Endothelial cell of umbilical vein (primary cell): ENCODE results near the gene NUCKS1. TPM values are rescaled to one million over a fixed set of nuclear protein-coding genes. Genes with fewer than 3 reads are reported as not detected.

Source experiments
- BruUV-seq: library from RNA; stranded (reverse); fragments of 400-500 nt; replicated peaks from 2 replicates; lab custom pipeline; 2021; lab: Mats Ljungman, UMichigan
- CTCF ChIA-PET: fragments of 300-600, 350-600 bp; sonication (Branson Sonifier 250); formaldehyde crosslinking; loops from one replicate; lab custom pipeline; 2021; ENCODE audit warnings: antibody characterized with exemption, inconsistent platforms; lab: Charles Lee
- POLR2A ChIA-PET: fragments of 300-600, 350-600 bp; sonication (Branson Sonifier 250); formaldehyde crosslinking; loops from one replicate; lab custom pipeline; 2021; ENCODE audit warnings: antibody characterized with exemption, inconsistent platforms; lab: Charles Lee
- DNase-seq: peaks from one replicate; pipeline ENCODE4 v3.0.0-alpha.2; 2011; ENCODE audit warnings: low read depth, low spot score
- FAIRE-seq: peaks from 2 replicates; lab custom pipeline; 2011; peaks lifted over from hg19 to GRCh38; lab: Jason Lieb, UNC
- H2AFZ ChIP-seq: 2 replicates; pipeline ENCODE4 v1.6.0; 2012; ENCODE audit warnings: low read depth, low read length, control low read depth, inconsistent platforms
- H3K27ac ChIP-seq: 2 replicates; pipeline ENCODE4 v1.5.1; 2011; ENCODE audit warnings: low read depth, mild to moderate bottlenecking, control low read depth, low read length, moderate library complexity; ENCODE audit not compliant: insufficient read depth
- H3K27me3 ChIP-seq, 2 experiments: 2 replicates each; pipeline versions ENCODE4 v1.6.0 to v1.6.1; 2011; ENCODE audit warnings: low read length in 2 of 2, mixed read lengths in 1 of 2; ENCODE audit not compliant: control insufficient read depth in 2 of 2, insufficient read depth in 2 of 2
- H3K36me3 ChIP-seq, 2 experiments: 2 replicates in 1 of 2; 3 replicates in 1 of 2; pipeline ENCODE4 v1.5.1; 2011; ENCODE audit warnings: low read length in 2 of 2, mild to moderate bottlenecking in 1 of 2, moderate library complexity in 1 of 2; ENCODE audit not compliant: control insufficient read depth in 2 of 2, insufficient read depth in 2 of 2; ENCODE audit errors: extremely low read depth in 1 of 2
- H3K4me1 ChIP-seq: 3 replicates; pipeline ENCODE4 v1.5.1; 2011; ENCODE audit warnings: mild to moderate bottlenecking, low read length; ENCODE audit not compliant: control insufficient read depth, insufficient read depth; ENCODE audit errors: extremely low read depth
- H3K4me2 ChIP-seq: 2 replicates; pipeline ENCODE4 v1.6.1; 2011; ENCODE audit warnings: low read length, control low read depth, mixed read lengths; ENCODE audit not compliant: insufficient read depth
- H3K4me3 ChIP-seq, 3 experiments: fragments of 200-600 bp in 1 of 3; sonication (generic), shearing (Covaris generic) in 1 of 3; replicated peaks in 1 of 3; 2 replicates each; pipeline ENCODE4 v1.5.1; 2011 to 2016; ENCODE audit warnings: control low read depth in 3 of 3, low read length in 3 of 3, mild to moderate bottlenecking in 2 of 3, inconsistent platforms in 1 of 3, low read depth in 1 of 3, moderate library complexity in 1 of 3; ENCODE audit not compliant: insufficient read depth in 1 of 3
- H3K79me2 ChIP-seq: 2 replicates; pipeline ENCODE4 v1.6.0; 2012; ENCODE audit warnings: low read length, inconsistent platforms; ENCODE audit not compliant: control insufficient read depth, insufficient read depth
- H3K9ac ChIP-seq: replicated peaks from 2 replicates; pipeline ENCODE3; 2011; ENCODE audit warnings: low read length, control low read depth; ENCODE audit not compliant: insufficient read depth; ENCODE audit errors: extremely low read depth
- H3K9me1 ChIP-seq: replicated peaks from 3 replicates; pipeline ENCODE4 v1.6.0; 2011; ENCODE audit warnings: mild to moderate bottlenecking, low read length; ENCODE audit not compliant: control insufficient read depth, insufficient read depth; ENCODE audit errors: extremely low read depth
- H3K9me3 ChIP-seq: replicated peaks from 2 replicates; pipeline ENCODE4 v1.5.1; 2012; ENCODE audit warnings: low read length, inconsistent platforms; ENCODE audit not compliant: control insufficient read depth, insufficient read depth
- H4K20me1 ChIP-seq: replicated peaks from 2 replicates; pipeline ENCODE3; 2011; ENCODE audit warnings: mild to moderate bottlenecking, low read length; ENCODE audit not compliant: control insufficient read depth, insufficient read depth; ENCODE audit errors: extremely low read depth
- CTCF ChIP-seq, 2 donors: IDR thresholded peaks; 1 replicate in 1 of 2; 2 replicates in 1 of 2; pipeline ENCODE4 v1.5.1; 2011; ENCODE audit warnings: low read length in 2 of 2, mild to moderate bottlenecking in 2 of 2, moderate library complexity in 2 of 2, control low read depth in 1 of 2, inconsistent platforms in 1 of 2, low read depth in 1 of 2; ENCODE audit not compliant: insufficient read depth in 1 of 2; ENCODE audit errors: extremely low read depth in 1 of 2
- EZH2 ChIP-seq: IDR thresholded peaks from 2 replicates; pipeline ENCODE4 v1.6.1; 2012; ENCODE audit warnings: borderline replicate concordance, low read depth, mild to moderate bottlenecking, moderate library complexity, low read length, inconsistent platforms; ENCODE audit not compliant: severe bottlenecking
- GATA2 ChIP-seq: IDR thresholded peaks from 2 replicates; pipeline ENCODE4 v1.7.0; 2011; ENCODE audit warnings: low read depth, mild to moderate bottlenecking, moderate library complexity, mixed read lengths, low read length; ENCODE audit not compliant: insufficient read length, insufficient read depth
- JUN ChIP-seq: IDR thresholded peaks from 2 replicates; pipeline ENCODE4 v1.6.1; 2011; ENCODE audit warnings: borderline replicate concordance, low read depth; ENCODE audit not compliant: insufficient read length, insufficient read depth
- MAX ChIP-seq: IDR thresholded peaks from 2 replicates; pipeline ENCODE4 v1.6.1; 2011; ENCODE audit not compliant: insufficient read depth, insufficient read length
- MYC ChIP-seq: IDR thresholded peaks from one replicate; pipeline ENCODE4 v1.6.1; 2011; ENCODE audit warnings: mild to moderate bottlenecking, low read depth, low read length
- POLR2AphosphoS5 ChIP-seq: IDR thresholded peaks from 2 replicates; pipeline ENCODE4 v1.6.1; 2012; ENCODE audit warnings: low read depth, mild to moderate bottlenecking, control low read depth, low read length, moderate library complexity; ENCODE audit not compliant: insufficient read depth
- dilution Hi-C: fragments of 300-500 bp; cut with MboI; formaldehyde crosslinking; loops from one replicate; pipeline ENCODE4 v1.15.0; 2019; ENCODE audit warnings: low sequenced_read_pairs; ENCODE audit not compliant: extremely low pct_ligation_motif_present
- intact Hi-C: fragments of 100-400 bp; cut with micrococcal nuclease; formaldehyde crosslinking; loops from one replicate; pipeline ENCODE4 v1.10.0; 2022
- polyA plus RNA-seq, 4 experiments: library from polyadenylated mRNA; depleted of rRNA in 3 of 4; stranded (reverse) in 3 of 4; unstranded in 1 of 4; fragments of >200 nt; gene quantifications; 2 replicates each; pipeline versions ENCODE4 v1.2.1 to v1.2.3, GENCODE V29; 2011 to 2012; ENCODE audit warnings: missing spikeins in 1 of 4
- total RNA-seq: library from RNA; stranded (reverse); gene quantifications from 2 replicates; pipeline ENCODE4 v1.2.3, GENCODE V29; 2021

Gene NUCKS1
- total and polyA plus RNA-seq, 2 donors (not counting 3 experiments of a cell fraction or from before 2014, with no cell fraction given): 53.7 to 282 TPM

GRCh38 chr1:205689479-205689878 lies 60.5 kb downstream of the NUCKS1 start:
- DNase-seq (no peak), FAIRE-seq (no peak)
- no peaks in the 10 kb centered on the region for H3K4me1 ChIP-seq
- no TSS peak for BruUV-seq
- no peak overlapping the region for H3K4me3 ChIP-seq
- H4K20me1 ChIP-seq: no peaks in the 10 kb centered on the region
- CTCF ChIA-PET: interaction anchor here (2.0 to 3.8 kb wide), 3 partner anchors 20 to 31 kb away, joined by 6 to 20 read pairs (median 8); no protein-coding TSS in a partner anchor
- H2AFZ ChIP-seq: no peak overlapping the region
- H3K9ac ChIP-seq: no peak overlapping the region
- H3K79me2 ChIP-seq: no peaks in the 10 kb centered on the region
- intact Hi-C loops (no loop called here), dilution Hi-C loops (no loop called here)
- H3K9me3 ChIP-seq: no peaks in the 10 kb centered on the region
- POLR2A ChIA-PET: no interaction called here
- no peaks in the 10 kb centered on the region for H3K9me1 ChIP-seq
- TF ChIP-seq MYC (no peak), MAX (no peak), POLR2AphosphoS5 (no peak), CTCF (IDR thresholded peaks at IDR 0.05; ENCODE audit: extremely low read depth in 1 of 2, insufficient read depth in 1 of 2, low read depth in 1 of 2, low read length in 2 of 2) (no peak), JUN (no peak), GATA2 (no peak), EZH2 (no peak)
- H3K4me2 ChIP-seq: no peak overlapping the region
- peaks cover 0 to 2% of the 10 kb centered on the region in 2 experiments for H3K27me3 ChIP-seq
- H3K36me3 ChIP-seq: no peaks in the 10 kb centered on the region
- H3K27ac ChIP-seq: no peak overlapping the region
